ENCODE data around the gene RUNX3.

The RUNX3 gene

DNA sequence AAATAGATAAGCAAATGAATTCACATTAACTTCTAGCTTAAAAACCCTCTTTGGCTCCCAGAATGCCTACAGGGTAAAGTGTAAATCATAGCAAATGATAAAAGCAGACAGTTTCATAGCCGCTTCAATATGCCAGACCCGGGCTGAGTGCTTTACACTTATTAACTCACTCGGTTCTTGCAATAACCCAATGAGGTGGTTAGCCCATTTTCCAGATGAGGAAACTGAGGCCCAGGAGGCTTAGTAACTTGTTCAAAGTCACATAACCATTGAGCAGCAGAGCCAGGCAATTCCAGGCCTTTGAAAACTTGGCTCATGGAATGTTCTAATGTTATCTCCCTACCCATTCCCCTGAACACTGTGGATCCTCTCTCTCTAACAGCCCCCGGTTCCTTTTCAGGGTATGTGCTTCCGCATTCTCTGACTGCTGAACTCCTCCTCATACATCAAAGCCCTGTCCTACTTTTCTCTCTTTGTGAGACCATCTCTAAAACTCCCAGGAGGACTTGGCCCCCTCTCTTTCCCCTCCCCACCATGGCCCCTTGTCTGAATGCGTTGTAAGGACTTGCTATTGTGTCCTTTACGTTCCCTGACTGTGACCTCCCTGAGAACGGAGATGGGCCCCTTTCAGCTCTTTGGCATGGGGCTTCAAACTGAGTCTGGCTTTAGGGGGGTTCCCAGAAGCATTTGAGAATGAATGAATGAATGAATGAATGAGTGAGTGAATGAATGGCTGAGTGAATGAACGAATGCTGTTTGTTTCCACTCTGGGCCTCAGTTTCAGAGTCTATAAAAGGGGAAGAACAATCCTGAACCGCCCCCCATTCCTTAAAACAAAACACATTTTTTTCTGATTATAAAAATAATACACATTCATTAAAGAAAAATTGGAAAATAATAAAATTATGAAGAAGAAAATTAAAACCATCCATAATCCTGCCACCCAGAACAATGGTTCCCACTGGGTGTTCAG, 15.6 kb upstream of the RUNX3 start:
- DNase-seq, result no peak

GRCh38 chr1:24944318-24944717, 14.2 kb upstream of the RUNX3 start:
- DNase-seq, result no peak

DNA sequence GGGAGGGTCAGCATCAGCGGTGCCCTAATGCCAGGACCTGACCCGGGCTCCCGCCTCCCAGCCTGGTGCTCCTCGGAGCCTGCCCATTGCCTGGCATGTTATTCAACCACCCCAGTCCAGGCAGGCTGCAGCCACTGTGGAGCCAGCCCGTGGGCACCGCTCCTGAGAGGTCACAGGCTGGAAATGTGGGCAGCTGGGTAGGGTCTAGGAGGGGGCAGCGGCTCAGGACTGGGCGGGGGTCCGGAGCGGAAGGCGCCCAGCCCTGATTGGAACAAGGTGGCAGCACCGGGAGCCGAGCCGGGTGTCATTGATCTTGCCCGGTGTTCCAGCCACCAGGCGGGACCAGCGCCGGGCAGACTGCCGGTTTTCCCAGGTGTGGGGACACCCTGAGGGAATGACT, 12.7 kb upstream of the RUNX3 start:
- DNase-seq, result no peak

GRCh38 chr1:24941564-24941963, 11.5 kb upstream of the RUNX3 start:
- DNase-seq, result no peak

GRCh38 chr1:24940231-24940630, 10.2 kb upstream of the RUNX3 start:
- no peak for DNase-seq

GRCh38 chr1:24939675-24940193, 9.7 kb upstream of the RUNX3 start:
- no peak for DNase-seq

DNA sequence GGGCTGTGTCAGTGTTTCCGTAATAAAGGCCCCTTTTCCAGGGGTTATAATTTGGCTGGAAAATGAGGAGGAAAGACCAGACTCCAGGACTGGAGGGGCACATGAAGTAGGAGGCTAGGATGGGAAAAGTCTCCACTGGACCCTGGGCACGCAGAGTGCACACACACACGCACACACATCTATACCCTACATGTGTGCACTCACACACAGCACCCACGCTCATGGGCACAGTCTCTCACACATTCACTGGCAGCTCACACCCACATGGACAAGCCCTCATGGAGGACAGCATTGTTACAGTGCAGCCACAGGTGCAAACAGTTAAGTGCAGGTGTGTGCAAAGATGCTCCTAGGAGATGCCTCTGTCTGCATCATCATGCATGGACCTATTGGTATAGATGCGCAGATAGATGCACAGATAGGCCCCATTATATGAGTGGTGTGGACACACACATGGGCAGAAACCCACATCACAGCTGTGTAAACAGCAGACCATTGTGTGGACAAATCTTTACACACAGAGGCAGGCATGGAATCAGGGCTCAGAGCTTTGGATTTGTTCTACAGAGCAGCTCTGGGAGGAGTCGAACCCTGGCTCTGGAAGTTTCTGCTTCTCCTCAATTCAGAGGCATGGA, 9.1 kb upstream of the RUNX3 start:
- no peak for DNase-seq

- DNase-seq, result no peak
Observed at GRCh38 chr1:24938276-24938675, 8.2 kb upstream of the RUNX3 start.

- DNase-seq, result no peak
Observed at GRCh38 chr1:24936684-24937083, 6.6 kb upstream of the RUNX3 start.

DNA sequence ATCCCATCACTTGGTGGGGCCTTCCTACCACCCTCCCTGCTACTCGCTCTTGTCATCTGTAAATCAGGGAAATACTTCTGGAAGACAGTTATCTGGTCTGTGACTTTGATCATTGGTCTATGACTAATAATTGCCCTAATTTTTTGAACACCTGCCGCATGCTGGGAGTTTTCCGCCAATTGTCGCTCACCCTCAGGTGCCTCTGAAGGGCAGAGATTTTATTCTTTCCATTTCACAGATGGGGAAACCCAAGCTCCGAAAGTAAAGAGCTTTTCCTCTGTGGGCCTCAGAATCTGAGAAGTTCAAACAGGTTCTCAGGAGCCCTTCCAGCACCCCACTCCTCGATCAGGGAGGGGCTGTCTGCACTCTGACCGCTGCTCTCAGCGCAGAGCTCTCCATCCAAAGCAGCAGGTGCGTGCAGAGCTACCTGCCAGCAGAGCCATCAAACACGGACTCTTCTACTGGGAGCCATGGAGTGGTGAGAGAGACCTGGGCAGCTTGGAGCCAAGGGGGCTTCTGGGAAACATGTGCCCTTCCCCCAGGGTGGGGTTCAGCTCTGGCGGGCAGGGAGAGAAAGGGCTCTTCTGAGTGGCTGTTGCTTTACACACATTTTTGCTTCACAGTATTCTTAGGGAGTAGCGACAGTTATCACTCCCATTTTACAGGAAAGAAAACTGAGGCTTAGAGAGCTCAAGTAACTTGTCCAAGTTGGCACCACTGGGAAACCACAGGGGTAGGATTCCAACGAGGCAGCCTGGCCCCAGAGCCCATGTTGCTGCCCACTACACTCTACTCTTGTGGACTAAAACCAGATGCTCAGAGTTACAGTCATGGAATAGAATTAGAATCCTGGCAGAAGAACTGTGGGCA, 5.8 kb upstream of the RUNX3 start:
- DNase-seq, result no peak

GRCh38 chr1:24935196-24935526, 5.1 kb upstream of the RUNX3 start:
- no peak for DNase-seq

- DNase-seq, result no peak
Observed at GRCh38 chr1:24934310-24935195, 4.5 kb upstream of the RUNX3 start.

GRCh38 chr1:24933468-24933867, 3.4 kb upstream of the RUNX3 start:
- no peak for DNase-seq

GRCh38 chr1:24932725-24933294, 2.7 kb upstream of the RUNX3 start:
- DNase-seq, result no peak

DNA sequence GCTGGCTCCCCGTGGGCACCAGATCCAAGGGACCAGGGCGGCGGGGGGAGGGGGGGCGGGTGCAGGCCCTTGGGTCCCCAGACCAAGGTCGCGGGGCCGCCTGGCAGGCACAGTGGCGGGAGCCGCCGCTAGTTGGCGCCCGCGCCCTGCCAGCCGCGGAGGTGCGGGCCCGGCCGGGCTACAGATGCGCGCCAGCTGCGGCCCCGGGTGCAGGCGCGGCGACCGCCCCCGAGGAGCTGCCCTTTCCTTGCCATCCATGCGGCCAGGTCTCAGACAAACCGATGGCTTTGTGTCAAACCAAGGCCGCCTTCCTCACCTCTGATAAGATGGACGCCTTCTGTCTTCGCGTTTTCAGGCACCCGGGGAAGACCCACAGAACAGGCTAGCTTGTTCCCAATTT, 2.2 kb upstream of the RUNX3 start:
- DNase-seq, result peak; percentile 70

- DNase-seq, result no peak
Observed at GRCh38 chr1:24931468-24932231, 1.6 kb upstream of the RUNX3 start.

- DNase-seq, result no peak
Observed at GRCh38 chr1:24931146-24931467, 1.0 kb upstream of the RUNX3 start.

DNA sequence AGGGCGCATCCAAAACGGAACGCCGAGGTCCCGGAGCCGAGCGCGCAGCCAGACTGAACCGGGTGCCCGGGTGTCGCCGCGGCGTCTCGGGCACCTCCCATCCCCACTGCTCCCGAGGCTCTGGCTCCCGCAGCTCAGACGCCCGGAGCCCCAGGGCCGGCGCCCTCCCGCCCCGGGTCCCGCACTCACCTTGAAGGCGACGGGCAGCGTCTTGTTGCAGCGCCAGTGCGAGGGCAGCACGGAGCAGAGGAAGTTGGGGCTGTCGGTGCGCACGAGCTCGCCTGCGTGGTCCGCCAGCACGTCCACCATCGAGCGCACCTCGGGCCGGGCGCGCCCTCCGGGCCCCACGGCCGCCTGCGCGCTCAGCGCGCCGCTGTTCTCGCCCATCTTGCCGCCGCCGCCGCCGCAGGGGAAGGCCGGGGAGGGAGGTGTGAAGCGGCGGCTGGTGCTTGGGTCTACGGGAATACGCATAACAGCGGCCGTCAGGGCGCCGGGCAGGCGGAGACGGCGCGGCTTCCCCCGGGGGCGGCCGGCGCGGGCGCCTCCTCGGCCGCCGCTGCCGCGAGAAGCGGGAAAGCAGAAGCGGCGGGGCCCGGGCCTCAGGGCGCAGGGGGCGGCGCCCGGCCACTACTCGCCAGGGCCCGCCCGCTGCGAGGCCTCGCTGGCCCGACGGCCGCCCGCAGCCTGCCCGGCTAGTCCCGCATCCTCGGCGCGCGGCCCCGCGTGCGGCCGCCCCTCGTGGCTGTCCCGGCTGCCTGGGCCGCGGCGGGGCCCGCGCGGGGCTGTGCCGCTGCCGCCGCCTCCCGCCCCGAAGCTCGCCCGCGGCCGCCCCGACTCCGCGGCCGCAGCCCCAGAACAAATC, 447 bp downstream of the RUNX3 start:
- DNase-seq, result peak; percentile 51

DNA sequence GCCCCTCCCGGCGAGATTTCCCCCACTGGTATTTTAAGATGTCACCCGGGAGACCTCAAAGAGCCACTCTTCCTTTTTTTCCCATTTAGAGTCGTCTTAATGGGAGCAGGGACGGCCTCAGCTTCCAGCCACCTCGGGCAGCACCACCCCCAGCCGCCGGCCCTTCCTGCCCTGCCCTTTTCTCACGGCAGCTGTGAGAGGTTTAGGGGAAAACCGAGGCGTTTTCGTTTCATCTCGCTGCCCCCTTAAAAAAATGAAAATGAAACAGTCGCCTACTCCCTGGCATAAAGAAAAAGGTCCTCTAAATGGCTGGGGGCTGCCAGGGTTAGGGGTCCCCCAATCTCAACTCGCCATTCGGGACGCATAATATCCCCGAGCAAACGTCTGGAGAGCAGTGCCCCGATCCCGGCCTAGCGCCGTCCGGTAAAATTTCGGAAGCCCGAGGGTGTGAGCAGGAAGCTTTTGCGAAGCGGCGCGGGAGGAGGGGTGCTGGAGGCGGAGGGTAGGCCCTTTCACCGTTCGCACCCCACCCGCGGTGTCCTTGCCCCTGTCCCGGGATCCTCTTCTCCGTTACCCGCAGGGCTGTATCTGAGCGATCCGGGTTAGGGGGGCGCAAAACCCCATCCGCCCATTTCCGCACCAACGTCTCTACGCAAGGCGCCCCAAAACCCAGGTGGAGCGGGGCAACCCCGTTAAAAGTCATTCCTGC, 1.2 kb downstream of the RUNX3 start:
- peak; percentile 51 for DNase-seq

All from stimulated activated CD4-positive, alpha-beta T cell treated with anti-CD3 and anti-CD28 coated beads, Interleukin-12 subunit alpha, Interleukin-12 subunit beta, amount 100 ng/mL, for 4 hours (primary cell).